ENCODE data around the gene FNIP2. TPM values are rescaled to one million over a fixed set of nuclear protein-coding genes. Genes with fewer than 3 reads are reported as not detected.
"Not testable (repeated sequence)": the region's sequence is repeated elsewhere in the genome, so short reads cannot be mapped to it uniquely, and the experiment has no call there.

Gene FNIP2
- total RNA-seq, 1 experiment from 2014 or later = 35.3 TPM

DNA sequence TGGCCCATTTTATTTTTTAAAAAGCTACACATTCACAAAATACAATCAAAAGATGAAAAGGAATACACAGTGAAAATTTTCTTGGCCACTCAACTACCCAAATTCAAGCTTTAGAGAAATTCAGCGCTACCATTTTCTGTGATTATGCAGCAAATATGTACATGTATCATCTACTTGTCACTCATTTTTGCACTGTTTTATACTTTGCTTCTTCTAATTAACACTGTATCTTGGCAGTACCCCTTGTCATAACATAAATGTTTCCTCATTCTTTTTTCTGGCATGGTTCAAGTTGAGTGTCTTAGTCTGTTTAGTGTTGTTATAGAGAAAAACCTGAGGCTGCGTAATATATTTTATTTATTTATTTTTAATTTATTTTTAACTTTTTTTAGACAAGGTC lies 30.0 kb upstream of the FNIP2 start:
- no peak for DNase-seq
- intact Hi-C loops (cut with micrococcal nuclease; ENCODE audit: unreplicated experiment) = loop anchor here (10.0 kb wide), 1 partner anchor 436 kb away; no protein-coding TSS in a partner anchor
- Mint-ChIP-seq H3K4me1 (ENCODE audit: low read depth, unreplicated experiment) (no peaks in the 10 kb centered on the region), H3K36me3 (ENCODE audit: insufficient read depth, unreplicated experiment) (no peaks in the 10 kb centered on the region), H3K4me3 (ENCODE audit: low read depth, unreplicated experiment) (no peak overlapping the region), H3K9me3 (ENCODE audit: low read depth, unreplicated experiment) (no peaks in the 10 kb centered on the region), H3K27ac (ENCODE audit: unreplicated experiment) (no peak overlapping the region), H3K27me3 (ENCODE audit: unreplicated experiment) (no peaks in the 10 kb centered on the region)
- CTCF ChIA-PET = no interaction called here
- no TSS peak for BruUV-seq (replicated peaks)
- TF ChIP-seq, protein P1, sequence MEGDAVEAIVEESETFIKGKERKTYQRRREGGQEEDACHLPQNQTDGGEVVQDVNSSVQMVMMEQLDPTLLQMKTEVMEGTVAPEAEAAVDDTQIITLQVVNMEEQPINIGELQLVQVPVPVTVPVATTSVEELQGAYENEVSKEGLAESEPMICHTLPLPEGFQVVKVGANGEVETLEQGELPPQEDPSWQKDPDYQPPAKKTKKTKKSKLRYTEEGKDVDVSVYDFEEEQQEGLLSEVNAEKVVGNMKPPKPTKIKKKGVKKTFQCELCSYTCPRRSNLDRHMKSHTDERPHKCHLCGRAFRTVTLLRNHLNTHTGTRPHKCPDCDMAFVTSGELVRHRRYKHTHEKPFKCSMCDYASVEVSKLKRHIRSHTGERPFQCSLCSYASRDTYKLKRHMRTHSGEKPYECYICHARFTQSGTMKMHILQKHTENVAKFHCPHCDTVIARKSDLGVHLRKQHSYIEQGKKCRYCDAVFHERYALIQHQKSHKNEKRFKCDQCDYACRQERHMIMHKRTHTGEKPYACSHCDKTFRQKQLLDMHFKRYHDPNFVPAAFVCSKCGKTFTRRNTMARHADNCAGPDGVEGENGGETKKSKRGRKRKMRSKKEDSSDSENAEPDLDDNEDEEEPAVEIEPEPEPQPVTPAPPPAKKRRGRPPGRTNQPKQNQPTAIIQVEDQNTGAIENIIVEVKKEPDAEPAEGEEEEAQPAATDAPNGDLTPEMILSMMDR (IDR thresholded peaks at IDR 0.05; ENCODE audit: unreplicated experiment) = no peak

DNA sequence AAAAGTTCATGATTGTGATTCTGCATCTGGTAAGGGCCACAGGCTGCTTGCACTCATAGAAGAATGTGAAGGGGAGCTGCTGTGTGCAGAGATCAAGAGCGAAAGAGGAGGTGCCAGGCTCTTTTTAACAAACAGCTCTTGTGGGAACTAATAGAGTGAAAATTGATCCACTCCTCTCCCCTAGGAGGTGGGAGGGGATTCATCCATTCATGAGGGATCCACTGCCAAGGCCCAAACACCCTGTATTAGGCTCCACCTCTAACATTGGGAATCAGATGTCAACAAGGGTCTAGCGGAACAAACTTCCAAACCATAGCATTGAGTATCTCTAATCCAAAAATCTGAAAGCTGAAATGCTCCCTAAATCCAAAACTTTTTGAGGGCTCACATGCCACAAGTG lies 29.2 kb upstream of the FNIP2 start:
- H3K36me3 Mint-ChIP-seq (ENCODE audit: insufficient read depth, unreplicated experiment) = no peaks in the 10 kb centered on the region
- intact Hi-C loops (cut with micrococcal nuclease; ENCODE audit: unreplicated experiment) = loop anchor here (10.0 kb wide), 1 partner anchor 435 kb away; no protein-coding TSS in a partner anchor
- no peak overlapping the region for H3K4me3 Mint-ChIP-seq (ENCODE audit: low read depth, unreplicated experiment)
- CTCF ChIA-PET = no interaction called here
- no peak for DNase-seq
- H3K4me1 Mint-ChIP-seq (ENCODE audit: low read depth, unreplicated experiment) = no peaks in the 10 kb centered on the region
- no peak overlapping the region for H3K27ac Mint-ChIP-seq (ENCODE audit: unreplicated experiment)
- no peaks in the 10 kb centered on the region for H3K27me3 Mint-ChIP-seq (ENCODE audit: unreplicated experiment)
- TF ChIP-seq, protein P1 (IDR thresholded peaks at IDR 0.05; ENCODE audit: unreplicated experiment) = no peak
- H3K9me3 Mint-ChIP-seq (ENCODE audit: low read depth, unreplicated experiment) = no peaks in the 10 kb centered on the region
- no TSS peak for BruUV-seq (replicated peaks)

DNA sequence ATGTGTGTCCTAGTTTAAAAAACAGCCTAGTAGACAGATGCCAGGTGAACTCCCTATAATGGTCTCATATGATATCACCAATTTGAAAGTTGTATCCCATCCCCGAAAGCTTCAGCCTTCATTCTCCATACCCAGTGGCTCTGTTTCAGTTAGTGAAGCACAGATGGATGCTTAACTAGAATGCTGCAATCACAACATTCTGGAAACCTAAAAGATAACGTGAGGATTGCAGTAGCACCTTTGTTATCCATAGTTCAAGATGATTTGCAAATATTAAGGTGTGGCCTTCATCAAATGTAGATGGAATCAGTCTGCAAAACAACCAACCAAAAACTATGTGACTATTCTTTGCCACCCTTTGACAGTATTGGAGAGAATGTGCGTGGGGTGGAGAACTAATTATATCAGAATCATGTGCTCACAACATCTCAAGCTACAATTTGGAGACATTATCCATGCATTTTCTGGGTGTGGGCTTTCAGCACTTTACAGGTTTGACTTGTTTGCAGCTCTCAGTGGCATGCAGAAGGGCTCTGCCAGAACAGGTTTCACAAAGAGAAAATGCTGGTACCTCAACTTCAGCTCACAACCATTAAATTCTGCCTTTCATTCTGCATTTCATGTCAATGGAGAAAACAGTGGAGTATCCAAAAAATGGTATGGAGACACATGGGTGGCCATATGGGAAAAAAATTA lies 27.4 kb upstream of the FNIP2 start:
- TF ChIP-seq, protein P1 (IDR thresholded peaks at IDR 0.05; ENCODE audit: unreplicated experiment) = no peak
- Mint-ChIP-seq H3K27me3 (ENCODE audit: unreplicated experiment) (no peaks in the 10 kb centered on the region), H3K27ac (ENCODE audit: unreplicated experiment) (no peak overlapping the region), H3K9me3 (ENCODE audit: low read depth, unreplicated experiment) (no peaks in the 10 kb centered on the region), H3K4me3 (ENCODE audit: low read depth, unreplicated experiment) (no peak overlapping the region), H3K36me3 (ENCODE audit: insufficient read depth, unreplicated experiment) (no peaks in the 10 kb centered on the region), H3K4me1 (ENCODE audit: low read depth, unreplicated experiment) (no peaks in the 10 kb centered on the region)
- CTCF ChIA-PET = interaction anchor here (0.7 kb wide), 1 partner anchor 42 kb away, joined by 4 read pairs; no protein-coding TSS in a partner anchor
- BruUV-seq (replicated peaks) = no TSS peak
- intact Hi-C loops (cut with micrococcal nuclease; ENCODE audit: unreplicated experiment) = no loop called here
- DNase-seq = no peak

DNA sequence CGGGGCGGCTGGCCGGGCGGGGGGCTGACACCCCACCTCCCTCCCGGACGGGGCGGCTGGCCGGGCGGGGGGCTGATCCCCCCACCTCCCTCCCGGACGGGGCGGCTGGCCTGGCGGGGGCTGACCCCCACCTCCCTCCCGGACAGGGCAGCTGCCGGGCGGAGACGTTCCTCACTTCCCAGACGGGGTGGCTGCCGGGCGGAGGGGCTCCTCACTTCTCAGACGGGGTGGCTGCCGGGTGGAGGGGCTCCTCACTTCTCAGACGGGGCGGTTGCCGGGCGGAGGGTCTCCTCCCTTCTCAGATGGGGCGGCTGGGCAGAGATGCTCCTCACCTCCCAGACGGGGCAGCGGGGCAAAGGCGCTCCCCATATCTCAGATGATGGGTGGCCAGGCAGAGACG lies 22.3 kb upstream of the FNIP2 start:
- BruUV-seq (replicated peaks); intact Hi-C loops (cut with micrococcal nuclease; ENCODE audit: unreplicated experiment); H3K27me3 Mint-ChIP-seq (ENCODE audit: unreplicated experiment): not testable (repeated sequence)

DNA sequence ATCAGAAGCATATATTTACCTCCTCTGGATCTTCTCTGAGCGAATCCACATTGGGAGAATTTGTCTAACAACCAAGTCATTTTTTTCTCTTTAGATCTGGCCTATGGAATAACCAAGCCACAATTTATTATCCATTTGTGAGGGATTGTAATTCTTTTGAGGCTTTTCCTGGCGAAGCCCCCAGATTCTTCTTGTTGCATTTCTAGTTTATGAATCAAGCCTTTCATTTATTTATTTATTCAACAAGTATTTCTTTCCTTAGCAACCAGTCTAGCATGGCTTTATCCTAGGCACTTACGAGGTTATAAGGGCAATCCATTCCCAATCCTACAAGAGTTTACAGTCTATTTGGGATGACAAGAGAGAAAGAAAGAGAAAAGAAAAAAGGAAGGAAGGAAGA lies 18.4 kb upstream of the FNIP2 start:
- TF ChIP-seq, protein P1 (IDR thresholded peaks at IDR 0.05; ENCODE audit: unreplicated experiment) = no peak
- no TSS peak for BruUV-seq (replicated peaks)
- no peaks in the 10 kb centered on the region for H3K9me3 Mint-ChIP-seq (ENCODE audit: low read depth, unreplicated experiment)
- intact Hi-C loops (cut with micrococcal nuclease; ENCODE audit: unreplicated experiment) = no loop called here
- CTCF ChIA-PET = no interaction called here
- no peak overlapping the region for H3K4me3 Mint-ChIP-seq (ENCODE audit: low read depth, unreplicated experiment)
- DNase-seq = no peak
- no peaks in the 10 kb centered on the region for H3K36me3 Mint-ChIP-seq (ENCODE audit: insufficient read depth, unreplicated experiment)
- no peak overlapping the region for H3K27ac Mint-ChIP-seq (ENCODE audit: unreplicated experiment)
- no peaks in the 10 kb centered on the region for H3K4me1 Mint-ChIP-seq (ENCODE audit: low read depth, unreplicated experiment)
- H3K27me3 Mint-ChIP-seq (ENCODE audit: unreplicated experiment) = no peaks in the 10 kb centered on the region

More for the DNA sequence above, 22.3 kb upstream of the FNIP2 start:
- DNase-seq; H3K36me3 Mint-ChIP-seq (ENCODE audit: insufficient read depth, unreplicated experiment); H3K4me1 Mint-ChIP-seq (ENCODE audit: low read depth, unreplicated experiment); CTCF ChIA-PET; H3K27ac Mint-ChIP-seq (ENCODE audit: unreplicated experiment); H3K4me3 Mint-ChIP-seq (ENCODE audit: low read depth, unreplicated experiment); H3K9me3 Mint-ChIP-seq (ENCODE audit: low read depth, unreplicated experiment): not testable (repeated sequence)

Measured in Calu3 (cell line).